ENCODE results near the gene LRRN1.
"Not testable (repeated sequence)": the region's sequence is repeated elsewhere in the genome, so short reads cannot be mapped to it uniquely, and the experiment has no call there.

The LRRN1 gene

GRCh38 chr3:3813013-3813412 is 13.8 kb downstream of the LRRN1 start:
- DNase-seq (ENCODE audit: low spot score): no peak

- no peak for DNase-seq (ENCODE audit: low spot score)
Measured at GRCh38 chr3:3815206-3815605, 16.0 kb downstream of the LRRN1 start.

- DNase-seq (ENCODE audit: low spot score): no peak
Measured at GRCh38 chr3:3816034-3816433, 16.8 kb downstream of the LRRN1 start.

GRCh38 chr3:3817865-3818264 is 18.6 kb downstream of the LRRN1 start:
- DNase-seq (ENCODE audit: low spot score): no peak

- DNase-seq (ENCODE audit: low spot score): no peak
Measured at GRCh38 chr3:3821777-3822176, 22.5 kb downstream of the LRRN1 start.

GRCh38 chr3:3825035-3825434 is 25.8 kb downstream of the LRRN1 start:
- DNase-seq (ENCODE audit: low spot score): no peak

- DNase-seq (ENCODE audit: low spot score): no peak
Measured at GRCh38 chr3:3826521-3826920, 27.3 kb downstream of the LRRN1 start.

GRCh38 chr3:3827111-3827510 is 27.9 kb downstream of the LRRN1 start:
- no peak for DNase-seq (ENCODE audit: low spot score)

GRCh38 chr3:3828417-3828816 is 29.2 kb downstream of the LRRN1 start:
- DNase-seq (ENCODE audit: low spot score): not testable (repeated sequence)

- no peak for DNase-seq (ENCODE audit: low spot score)
Measured at GRCh38 chr3:3836845-3837244, 37.6 kb downstream of the LRRN1 start.

GRCh38 chr3:3842356-3842755 is 43.1 kb downstream of the LRRN1 start:
- no peak for DNase-seq (ENCODE audit: low spot score)

GRCh38 chr3:3847994-3848922 is 49.0 kb downstream of the LRRN1 start:
- DNase-seq (ENCODE audit: low spot score): no peak

GRCh38 chr3:3848923-3849275 is 49.7 kb downstream of the LRRN1 start:
- DNase-seq (ENCODE audit: low spot score): no peak

- DNase-seq (ENCODE audit: low spot score): no peak
Measured at GRCh38 chr3:3851621-3852323, 52.5 kb downstream of the LRRN1 start.

GRCh38 chr3:3853544-3853943 is 54.3 kb downstream of the LRRN1 start:
- DNase-seq (ENCODE audit: low spot score): no peak

- no peak for DNase-seq (ENCODE audit: low spot score)
Measured at GRCh38 chr3:3855056-3855455, 55.8 kb downstream of the LRRN1 start.

- DNase-seq (ENCODE audit: low spot score): no peak
Measured at GRCh38 chr3:3860235-3860634, 61.0 kb downstream of the LRRN1 start.

- DNase-seq (ENCODE audit: low spot score): no peak
Measured at GRCh38 chr3:3862534-3862933, 63.3 kb downstream of the LRRN1 start.

GRCh38 chr3:3875491-3875890 is 76.3 kb downstream of the LRRN1 start:
- DNase-seq (ENCODE audit: low spot score): no peak

- DNase-seq (ENCODE audit: low spot score): no peak
Measured at GRCh38 chr3:3881050-3881449, 81.8 kb downstream of the LRRN1 start.

- not testable (repeated sequence) for DNase-seq (ENCODE audit: low spot score)
Measured at GRCh38 chr3:3887311-3887710, 88.1 kb downstream of the LRRN1 start.

- DNase-seq (ENCODE audit: low spot score): no peak
Measured at GRCh38 chr3:3893590-3893989, 94.4 kb downstream of the LRRN1 start.

Data from CD4-positive, alpha-beta T cell treated with Interleukin-15 for 4 hours (primary cell).